Breast epithelium (tissue), 3 donors: ENCODE data around the gene ZNF79.

Experiments used
- CTCF ChIP-seq, 3 donors: fragments of 450-650 bp; IDR thresholded peaks; one replicate each; pipeline ENCODE4 v1.5.1; 2016 to 2017; ENCODE audit warnings: antibody characterized with exemption in 3 of 3, mild to moderate bottlenecking in 3 of 3, moderate library complexity in 3 of 3
- POLR2A ChIP-seq: fragments of 450-650 bp; IDR thresholded peaks from one replicate; pipeline ENCODE4 v1.6.1; 2016; ENCODE audit warnings: antibody characterized with exemption, mild to moderate bottlenecking, moderate library complexity

- TF ChIP-seq CTCF (IDR thresholded peaks at IDR 0.05) (no peak), POLR2A (no peak)
Observed at GRCh38 chr9:127388856-127389238, 35.3 kb upstream of the ZNF79 start.
